Peyer's patch (tissue), 4 donors: ENCODE measurements around the gene ARHGEF40.

Experiments
- CTCF ChIP-seq, 6 experiments: fragments of 450-650 bp in 4 of 6; fragments of 200-600 bp in 2 of 6; sonication (generic) in 1 of 6; IDR thresholded peaks; one replicate each; pipeline ENCODE4 v1.5.1; 2017 to 2019; ENCODE audit warnings: antibody characterized with exemption in 6 of 6, mild to moderate bottlenecking in 3 of 6, moderate library complexity in 1 of 6
- POLR2A ChIP-seq, 2 donors: fragments of 450-650 bp; IDR thresholded peaks; one replicate each; pipeline ENCODE4 v1.5.1; 2017; ENCODE audit warnings: antibody characterized with exemption in 2 of 2, mild to moderate bottlenecking in 2 of 2, moderate library complexity in 2 of 2

DNA sequence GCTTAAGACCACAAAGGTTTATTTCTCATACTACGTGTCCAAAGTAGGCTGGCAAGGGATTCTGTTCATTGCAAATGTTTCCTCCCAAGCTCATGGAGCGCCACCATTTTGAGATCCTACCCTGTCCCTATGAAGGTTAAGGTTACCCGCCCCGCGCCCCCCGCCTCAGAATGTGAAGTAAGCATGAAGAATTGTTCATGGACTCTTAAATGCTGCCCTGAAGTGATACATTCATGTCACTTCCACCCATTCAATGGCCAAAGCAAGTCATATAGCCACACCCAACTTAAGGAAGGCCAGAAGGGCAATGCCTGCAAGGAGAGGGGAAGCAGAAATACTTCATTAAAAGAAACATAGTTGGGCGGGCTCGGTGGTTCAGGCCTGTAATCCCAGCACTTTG, 35.0 kb downstream of the ARHGEF40 start:
- no peak for TF ChIP-seq CTCF (IDR thresholded peaks at IDR 0.05)
- TF ChIP-seq POLR2A (IDR thresholded peaks at IDR 0.05) = no peak
